SK-N-SH (cell line): ENCODE results near the gene ADD1. TPM values are rescaled to one million over a fixed set of nuclear protein-coding genes. Genes with fewer than 3 reads are reported as not detected.

Experiments
- CTCF ChIA-PET: fragments of 300-600, 350-600 bp; formaldehyde crosslinking; extraction: SDS; loops from one replicate; lab custom pipeline; 2021; lab: Yijun Ruan, JAX
- POLR2A ChIA-PET: fragments of 350-600 bp; sonication (Branson Sonifier 250); formaldehyde crosslinking; extraction: SDS; loops from one replicate; lab custom pipeline; 2020; ENCODE audit warnings: antibody characterized with exemption, inconsistent platforms; lab: Yijun Ruan, JAX
- DNase-seq: peaks from one replicate; pipeline ENCODE4 v3.0.0; 2012
- H2AFZ ChIP-seq: fragments of 200-600 bp; sonication (generic); 2 replicates; pipeline ENCODE4 v1.8.1; 2016; ENCODE audit warnings: antibody characterized with exemption, mild to moderate bottlenecking, low read depth
- H3F3A ChIP-seq: fragments of 200-600 bp; sonication (generic); replicated peaks from 2 replicates; pipeline ENCODE3; 2016; ENCODE audit warnings: antibody characterized with exemption, mild to moderate bottlenecking; ENCODE audit not compliant: insufficient read depth
- H3K27ac ChIP-seq, 2 experiments: fragments of 200-500 bp in 1 of 2; fragments of 200-600 bp in 1 of 2; sonication (Bioruptor generic) in 1 of 2; sonication (generic), shearing (Covaris generic) in 1 of 2; 2 replicates each; pipeline versions ENCODE4 v1.5.1 to v1.6.1; 2014 to 2016; ENCODE audit warnings: low read depth in 2 of 2, inconsistent platforms in 1 of 2, low read length in 1 of 2, mild to moderate bottlenecking in 1 of 2, mixed read lengths in 1 of 2
- H3K27me3 ChIP-seq: fragments of 200-600 bp; sonication (generic), shearing (Covaris generic); 2 replicates; pipeline ENCODE4 v1.6.1; 2016; ENCODE audit warnings: mixed run types; ENCODE audit not compliant: insufficient read depth
- H3K36me3 ChIP-seq, 2 experiments: fragments of 200-500 bp in 1 of 2; fragments of 200-600 bp in 1 of 2; sonication (Bioruptor generic) in 1 of 2; sonication (generic) in 1 of 2; replicated peaks in 1 of 2; 2 replicates each; pipeline versions ENCODE3 to v1.5.1; 2014 to 2016; ENCODE audit warnings: low read length in 1 of 2, mild to moderate bottlenecking in 1 of 2; ENCODE audit not compliant: insufficient read depth in 2 of 2, control insufficient read depth in 1 of 2
- H3K4me1 ChIP-seq, 2 experiments: fragments of 200-500 bp in 1 of 2; fragments of 200-600 bp in 1 of 2; sonication (Bioruptor generic) in 1 of 2; sonication (generic), shearing (Covaris generic) in 1 of 2; 2 replicates each; pipeline versions ENCODE4 v1.5.1 to v1.6.1; 2014 to 2016; ENCODE audit warnings: low read depth in 1 of 2, low read length in 1 of 2, mixed run types in 1 of 2; ENCODE audit not compliant: insufficient read depth in 2 of 2, control insufficient read depth in 1 of 2
- H3K4me2 ChIP-seq: fragments of 200-600 bp; sonication (generic), shearing (Covaris generic); 2 replicates; pipeline ENCODE4 v1.6.1; 2017; ENCODE audit warnings: mixed run types
- H3K4me3 ChIP-seq, 2 experiments: fragments of 200-500 bp in 1 of 2; fragments of 200-600 bp in 1 of 2; sonication (Bioruptor generic) in 1 of 2; sonication (generic), shearing (Covaris generic) in 1 of 2; 2 replicates each; pipeline versions ENCODE4 v1.5.1 to v1.8.1; 2014 to 2016; ENCODE audit warnings: low read depth in 2 of 2, inconsistent platforms in 1 of 2, low read length in 1 of 2, mild to moderate bottlenecking in 1 of 2, mixed read lengths in 1 of 2, moderate library complexity in 1 of 2
- H3K79me2 ChIP-seq: fragments of 200-600 bp; sonication (generic); 2 replicates; pipeline ENCODE4 v1.8.1; 2017; ENCODE audit warnings: mild to moderate bottlenecking; ENCODE audit not compliant: insufficient read depth
- H3K9ac ChIP-seq: fragments of 200-600 bp; sonication (generic); 2 replicates; pipeline ENCODE4 v1.6.1; 2017; ENCODE audit warnings: mixed run types
- H3K9me2 ChIP-seq: fragments of 200-600 bp; sonication (generic); 2 replicates; pipeline ENCODE4 v1.6.1; 2017; ENCODE audit warnings: mixed run types
- H3K9me3 ChIP-seq: fragments of 200-600 bp; sonication (generic); 2 replicates; pipeline ENCODE4 v1.6.1; 2017; ENCODE audit warnings: mixed run types, mild to moderate bottlenecking, moderate library complexity
- H4K20me1 ChIP-seq: fragments of 200-600 bp; sonication (generic); 2 replicates; pipeline ENCODE4 v1.6.1; 2017; ENCODE audit warnings: mild to moderate bottlenecking, mixed run types; ENCODE audit not compliant: insufficient read depth
- ELF1 ChIP-seq: IDR thresholded peaks from 2 replicates; pipeline ENCODE4 v1.4.0; 2012
- EP300 ChIP-seq, 2 experiments: IDR thresholded peaks; 2 replicates each; pipeline versions ENCODE4 v1.4.0 to v1.6.1; 2012; ENCODE audit warnings: borderline replicate concordance in 1 of 2, low read depth in 1 of 2, low read length in 1 of 2
- FOSL2 ChIP-seq: IDR thresholded peaks from 2 replicates; pipeline ENCODE4 v1.4.0; 2012; ENCODE audit warnings: low read depth, mild to moderate bottlenecking, moderate library complexity, borderline replicate concordance
- FOXJ3 ChIP-seq: sonication (generic); formaldehyde crosslinking; IDR thresholded peaks from 2 replicates; pipeline ENCODE4 v1.5.1; 2020; ENCODE audit warnings: mild to moderate bottlenecking, missing genetic modification reagents
- IRF3 ChIP-seq: fragments of 150-350 bp; IDR thresholded peaks from 2 replicates; pipeline ENCODE4 v1.6.1; 2016; ENCODE audit warnings: mild to moderate bottlenecking, low read depth, low read length
- MXI1 ChIP-seq: IDR thresholded peaks from 2 replicates; pipeline ENCODE4 v1.6.1; 2012; ENCODE audit warnings: mild to moderate bottlenecking, low read depth, low read length, improper control_type of control experiment
- NFIC ChIP-seq: IDR thresholded peaks from 2 replicates; pipeline ENCODE4 v1.4.0; 2012; ENCODE audit warnings: borderline replicate concordance
- POLR2AphosphoS5 ChIP-seq: IDR thresholded peaks from 2 replicates; pipeline ENCODE4 v1.6.1; 2012; ENCODE audit warnings: low read depth, low read length
- RCOR1 ChIP-seq: fragments of 150-350 bp; IDR thresholded peaks from 2 replicates; pipeline ENCODE4 v1.6.1; 2017; ENCODE audit warnings: antibody characterized with exemption, low read length
- REST ChIP-seq: IDR thresholded peaks from 2 replicates; pipeline ENCODE4 v1.6.1; 2012; ENCODE audit warnings: mild to moderate bottlenecking, low read depth, low read length, moderate library complexity
- RXRA ChIP-seq: IDR thresholded peaks from 2 replicates; pipeline ENCODE4 v1.4.0; 2012; ENCODE audit warnings: low read depth, mild to moderate bottlenecking, borderline replicate concordance
- SMC3 ChIP-seq: IDR thresholded peaks from 2 replicates; pipeline ENCODE4 v1.6.1; 2012; ENCODE audit warnings: low read depth, low read length, improper control_type of control experiment
- TAF1 ChIP-seq: IDR thresholded peaks from 2 replicates; pipeline ENCODE4 v1.6.1; 2012; ENCODE audit warnings: low read depth, mild to moderate bottlenecking, low read length, moderate library complexity, borderline replicate concordance
- USF2 ChIP-seq: fragments of 150-350 bp; IDR thresholded peaks from 2 replicates; pipeline ENCODE4 v1.6.1; 2017; ENCODE audit warnings: antibody characterized with exemption, low read length, low read depth, borderline replicate concordance
- YY1 ChIP-seq: IDR thresholded peaks from 2 replicates; pipeline ENCODE4 v1.4.0; 2012; ENCODE audit warnings: low read depth, mild to moderate bottlenecking
- WGBS: methylation state at CpG from one replicate; pipeline ENCODE4 v1.1.6; 2017; ENCODE audit warnings: low lambda C conversion rate; 5-methylcytosine and 5-hydroxymethylcytosine counted together
- polyA plus RNA-seq, 3 experiments: library from polyadenylated mRNA; depleted of rRNA; stranded (reverse); fragments of >200 nt; gene quantifications; 2 replicates each; pipeline ENCODE4 v1.2.3, GENCODE V29; 2012
- TF ChIP-seq, protein P1 (sequence below): IDR thresholded peaks from 2 replicates; pipeline ENCODE4; 2012
- TF ChIP-seq, protein P2 (sequence below): fragments of 200-600 bp; sonication (generic); IDR thresholded peaks from 2 replicates; pipeline ENCODE4 v1.6.1; 2017; ENCODE audit warnings: antibody characterized with exemption, mild to moderate bottlenecking, moderate library complexity
- TF ChIP-seq, protein P3 (sequence below): IDR thresholded peaks from 2 replicates; pipeline ENCODE4 v1.4.0; 2012; ENCODE audit warnings: low read depth

Gene ADD1
- polyA plus RNA-seq, 1 of the 3 experiments (the other 2 are of a cell fraction): 155 TPM

DNA sequence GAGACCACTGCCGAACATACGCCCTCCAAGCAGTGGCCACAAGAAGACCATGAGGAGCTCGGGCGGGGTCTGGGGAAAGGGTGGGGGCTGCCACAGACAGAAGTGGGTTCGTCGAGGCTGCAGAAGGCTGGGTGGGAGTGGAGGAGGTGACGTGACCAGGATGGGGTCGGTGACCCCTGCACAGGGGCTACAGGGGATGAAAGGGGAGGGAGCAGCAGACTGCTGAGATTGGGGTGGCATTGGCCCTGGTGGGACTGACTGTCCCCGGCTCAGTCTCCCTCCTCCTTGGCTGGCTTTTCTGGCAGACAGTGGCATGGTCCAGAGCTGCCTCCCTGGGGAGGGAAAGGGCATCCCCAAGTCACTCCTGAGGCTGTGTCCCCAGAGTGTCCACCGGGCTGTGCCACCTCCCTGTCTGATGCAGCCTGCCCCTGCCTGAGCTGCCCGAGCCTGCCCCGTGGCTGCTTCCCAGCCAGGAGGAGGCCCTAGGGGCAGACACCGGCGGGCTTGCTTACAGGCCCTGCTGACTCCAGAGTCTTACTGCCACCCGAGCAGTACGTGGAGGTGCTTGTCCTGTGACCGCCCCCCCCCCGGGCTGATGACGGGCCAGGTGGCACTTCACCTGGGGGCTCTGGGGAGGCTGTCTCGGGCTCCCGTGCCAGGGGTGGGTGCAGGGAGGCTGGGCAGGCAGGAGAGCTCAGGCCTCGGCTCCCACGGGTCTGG, 43.5 kb upstream of the ADD1 start (continued):
- TF ChIP-seq USF2 (no peak), RXRA (no peak), NFIC (no peak)
- TF ChIP-seq, all 33 proteins: peak for 0

DNA sequence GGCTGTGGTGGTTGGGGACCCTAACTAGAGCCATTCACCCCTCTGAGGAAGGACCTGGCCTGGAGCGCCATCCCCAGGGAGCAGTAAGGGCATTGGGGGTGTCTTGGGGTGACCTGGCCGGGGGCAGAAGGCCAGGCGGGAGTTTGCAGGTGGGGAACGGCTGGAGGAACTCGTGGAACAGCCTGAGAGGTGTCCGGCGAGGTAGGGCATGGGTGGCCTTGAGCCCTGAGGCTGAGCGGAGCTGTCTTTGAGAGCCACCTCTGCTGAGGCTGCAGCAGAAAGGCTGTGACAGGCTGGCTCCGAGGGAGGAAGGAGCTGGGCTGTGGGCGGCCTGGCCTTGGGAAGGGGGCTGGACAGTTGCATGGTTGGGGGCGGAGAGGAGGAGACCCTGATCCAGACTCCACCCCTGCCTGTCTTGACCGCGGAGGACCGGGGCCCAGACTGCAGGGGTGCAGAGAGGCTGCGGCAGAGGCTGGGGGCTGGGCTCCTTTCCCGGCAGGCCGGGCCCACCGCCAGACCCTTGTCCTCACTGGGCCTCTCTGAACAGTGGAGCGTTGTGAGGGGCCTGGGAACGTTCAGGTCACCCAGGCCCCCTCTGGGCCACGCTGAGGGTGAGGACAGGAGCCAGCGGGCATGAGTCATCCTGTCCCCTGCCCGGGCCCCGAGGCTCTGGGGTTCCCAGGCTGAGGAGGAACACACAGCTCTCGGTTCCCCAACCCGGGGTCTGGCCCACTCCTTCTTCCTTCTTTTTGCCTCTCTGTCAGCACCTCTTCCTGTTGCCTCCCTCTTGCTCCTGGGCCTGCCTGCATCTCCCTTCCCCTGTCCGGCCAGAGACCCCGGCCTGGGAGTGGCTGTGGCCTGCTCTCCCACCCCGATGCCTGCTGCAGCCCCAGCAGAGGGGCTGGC, 42.7 kb upstream of the ADD1 start:
- 0 out of 2 replicates have a peak overlapping the region, but pooled peaks have one; percentile 21 for H3K9ac ChIP-seq
- DNase-seq: peak; percentile 76
- H3F3A ChIP-seq: peaks cover 4% of the 10 kb centered on the region
- H3K27me3 ChIP-seq: no peaks in the 10 kb centered on the region
- peak overlapping the region; percentile 53 to 54; a peak in 2 of 4 replicates for H3K27ac ChIP-seq
- H3K4me1 ChIP-seq: peaks cover 15 to 65% of the 10 kb centered on the region in 2 experiments; a peak in 3 of 4 replicates
- no peaks in the 10 kb centered on the region for H3K36me3 ChIP-seq
- no peak overlapping the region for H3K4me3 ChIP-seq
- peak overlapping the region; percentile 74; the same call in 1 of the 2 replicates for H2AFZ ChIP-seq
- H3K9me3 ChIP-seq: no peaks in the 10 kb centered on the region
- POLR2A ChIA-PET: no interaction called here
- H3K79me2 ChIP-seq: 0 out of 2 replicates have a peak, but pooled peaks cover 1% of the 10 kb centered on the region
- H3K4me2 ChIP-seq: peak overlapping the region; percentile 33; the same call in 1 of the 2 replicates
- TF ChIP-seq ELF1: no peak
- TF ChIP-seq FOXJ3 (CRISPR knock-in tag): no peak
- no peak; the same call in 1 of the 2 replicates for TF ChIP-seq FOSL2
- TF ChIP-seq NFIC: no peak
- no peak for TF ChIP-seq REST
- no peak for TF ChIP-seq RCOR1
- no peak for TF ChIP-seq IRF3
- no peak for TF ChIP-seq RXRA
- TF ChIP-seq, protein P1, sequence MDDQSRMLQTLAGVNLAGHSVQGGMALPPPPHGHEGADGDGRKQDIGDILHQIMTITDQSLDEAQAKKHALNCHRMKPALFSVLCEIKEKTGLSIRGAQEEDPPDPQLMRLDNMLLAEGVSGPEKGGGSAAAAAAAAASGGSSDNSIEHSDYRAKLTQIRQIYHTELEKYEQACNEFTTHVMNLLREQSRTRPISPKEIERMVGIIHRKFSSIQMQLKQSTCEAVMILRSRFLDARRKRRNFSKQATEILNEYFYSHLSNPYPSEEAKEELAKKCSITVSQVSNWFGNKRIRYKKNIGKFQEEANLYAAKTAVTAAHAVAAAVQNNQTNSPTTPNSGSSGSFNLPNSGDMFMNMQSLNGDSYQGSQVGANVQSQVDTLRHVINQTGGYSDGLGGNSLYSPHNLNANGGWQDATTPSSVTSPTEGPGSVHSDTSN: no peak
- no peak for TF ChIP-seq TAF1
- TF ChIP-seq, protein P2, sequence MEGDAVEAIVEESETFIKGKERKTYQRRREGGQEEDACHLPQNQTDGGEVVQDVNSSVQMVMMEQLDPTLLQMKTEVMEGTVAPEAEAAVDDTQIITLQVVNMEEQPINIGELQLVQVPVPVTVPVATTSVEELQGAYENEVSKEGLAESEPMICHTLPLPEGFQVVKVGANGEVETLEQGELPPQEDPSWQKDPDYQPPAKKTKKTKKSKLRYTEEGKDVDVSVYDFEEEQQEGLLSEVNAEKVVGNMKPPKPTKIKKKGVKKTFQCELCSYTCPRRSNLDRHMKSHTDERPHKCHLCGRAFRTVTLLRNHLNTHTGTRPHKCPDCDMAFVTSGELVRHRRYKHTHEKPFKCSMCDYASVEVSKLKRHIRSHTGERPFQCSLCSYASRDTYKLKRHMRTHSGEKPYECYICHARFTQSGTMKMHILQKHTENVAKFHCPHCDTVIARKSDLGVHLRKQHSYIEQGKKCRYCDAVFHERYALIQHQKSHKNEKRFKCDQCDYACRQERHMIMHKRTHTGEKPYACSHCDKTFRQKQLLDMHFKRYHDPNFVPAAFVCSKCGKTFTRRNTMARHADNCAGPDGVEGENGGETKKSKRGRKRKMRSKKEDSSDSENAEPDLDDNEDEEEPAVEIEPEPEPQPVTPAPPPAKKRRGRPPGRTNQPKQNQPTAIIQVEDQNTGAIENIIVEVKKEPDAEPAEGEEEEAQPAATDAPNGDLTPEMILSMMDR: no peak
- no peak for TF ChIP-seq POLR2AphosphoS5
- no peak for TF ChIP-seq SMC3
- no peak for TF ChIP-seq EP300 (IDR thresholded peaks at IDR 0.05; ENCODE audit: borderline replicate concordance in 1 of 2, low read depth in 1 of 2, low read length in 1 of 2)
- TF ChIP-seq YY1: no peak
- TF ChIP-seq, protein P3, sequence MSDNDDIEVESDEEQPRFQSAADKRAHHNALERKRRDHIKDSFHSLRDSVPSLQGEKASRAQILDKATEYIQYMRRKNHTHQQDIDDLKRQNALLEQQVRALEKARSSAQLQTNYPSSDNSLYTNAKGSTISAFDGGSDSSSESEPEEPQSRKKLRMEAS: no peak
- no peak for TF ChIP-seq MXI1
- 69% methylated on average over 22 of the region's 29 CpGs for WGBS
- no peaks in the 10 kb centered on the region for H4K20me1 ChIP-seq
- CTCF ChIA-PET: interaction anchor here (1.7 to 1.9 kb wide), 2 partner anchors 9 to 10 kb away, joined by 3 to 4 read pairs; no protein-coding TSS in a partner anchor
- no peaks in the 10 kb centered on the region for H3K9me2 ChIP-seq
